ENCODE data around the gene DOCK1.

- TF ChIP-seq, protein P1, sequence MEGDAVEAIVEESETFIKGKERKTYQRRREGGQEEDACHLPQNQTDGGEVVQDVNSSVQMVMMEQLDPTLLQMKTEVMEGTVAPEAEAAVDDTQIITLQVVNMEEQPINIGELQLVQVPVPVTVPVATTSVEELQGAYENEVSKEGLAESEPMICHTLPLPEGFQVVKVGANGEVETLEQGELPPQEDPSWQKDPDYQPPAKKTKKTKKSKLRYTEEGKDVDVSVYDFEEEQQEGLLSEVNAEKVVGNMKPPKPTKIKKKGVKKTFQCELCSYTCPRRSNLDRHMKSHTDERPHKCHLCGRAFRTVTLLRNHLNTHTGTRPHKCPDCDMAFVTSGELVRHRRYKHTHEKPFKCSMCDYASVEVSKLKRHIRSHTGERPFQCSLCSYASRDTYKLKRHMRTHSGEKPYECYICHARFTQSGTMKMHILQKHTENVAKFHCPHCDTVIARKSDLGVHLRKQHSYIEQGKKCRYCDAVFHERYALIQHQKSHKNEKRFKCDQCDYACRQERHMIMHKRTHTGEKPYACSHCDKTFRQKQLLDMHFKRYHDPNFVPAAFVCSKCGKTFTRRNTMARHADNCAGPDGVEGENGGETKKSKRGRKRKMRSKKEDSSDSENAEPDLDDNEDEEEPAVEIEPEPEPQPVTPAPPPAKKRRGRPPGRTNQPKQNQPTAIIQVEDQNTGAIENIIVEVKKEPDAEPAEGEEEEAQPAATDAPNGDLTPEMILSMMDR (IDR thresholded peaks at IDR 0.05) = no peak
- no peak for TF ChIP-seq POLR2A (IDR thresholded peaks at IDR 0.05)
Observed at GRCh38 chr10:126893841-126894240, 11.4 kb upstream of the DOCK1 start.
